HPDE6-E6E7 (cell line): Measurements from ENCODE around the gene SMAD3.

ENCODE experiments used
- DNase-seq: peaks from one replicate; pipeline ENCODE4 v3.0.0; 2011; ENCODE audit warnings: missing footprints; ENCODE audit errors: extremely low spot score

SMAD3 gene

DNA sequence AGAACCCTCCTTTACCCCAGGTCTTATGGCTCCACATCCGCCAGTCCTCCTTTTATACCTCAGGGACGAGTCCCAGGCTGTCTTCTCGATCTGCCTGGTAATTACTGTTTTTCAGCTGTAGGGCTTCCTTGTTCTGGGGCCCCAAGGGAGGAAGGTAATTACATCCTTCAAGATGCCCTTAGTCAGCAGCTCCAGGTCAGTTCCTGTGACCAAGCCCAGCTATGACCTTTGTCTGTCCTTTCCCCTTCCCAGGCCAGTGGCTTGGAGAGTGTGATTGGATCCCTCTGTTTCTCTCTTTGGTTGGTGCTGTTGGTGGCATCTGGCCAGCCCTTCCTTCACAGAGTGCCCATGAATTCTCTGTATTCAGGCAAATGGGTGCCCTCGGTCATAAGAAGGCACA is 96.5 kb downstream of the SMAD3 start:
- DNase-seq = no peak

- no peak for DNase-seq
Observed at GRCh38 chr15:67163180-67163579, 97.8 kb downstream of the SMAD3 start.

DNA sequence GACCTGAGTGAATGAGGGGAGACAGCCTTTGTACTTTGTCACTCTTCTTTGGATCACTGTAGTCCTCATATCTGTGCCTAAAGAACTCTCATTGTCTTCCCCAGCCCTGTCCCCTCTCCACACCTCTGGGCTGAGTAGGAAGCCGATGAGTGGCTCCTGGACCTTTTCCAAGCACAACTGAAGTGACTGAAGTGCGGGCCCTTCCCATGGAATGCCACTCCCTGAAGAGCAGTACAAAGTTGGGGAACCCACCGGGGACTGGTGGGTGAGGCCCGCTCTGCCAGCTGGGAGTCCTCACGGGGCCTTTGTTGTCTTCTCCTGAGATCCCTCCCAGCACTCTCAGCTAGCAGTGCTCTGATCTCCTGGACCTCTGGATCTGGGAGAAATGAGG is 99.0 kb downstream of the SMAD3 start:
- DNase-seq = no peak

GRCh38 chr15:67164811-67165253 is 99.4 kb downstream of the SMAD3 start:
- no peak for DNase-seq

GRCh38 chr15:67165254-67166253 is 100.2 kb downstream of the SMAD3 start:
- DNase-seq = no peak

- no peak for DNase-seq
Observed at GRCh38 chr15:67166280-67167009, 101.0 kb downstream of the SMAD3 start.

DNA sequence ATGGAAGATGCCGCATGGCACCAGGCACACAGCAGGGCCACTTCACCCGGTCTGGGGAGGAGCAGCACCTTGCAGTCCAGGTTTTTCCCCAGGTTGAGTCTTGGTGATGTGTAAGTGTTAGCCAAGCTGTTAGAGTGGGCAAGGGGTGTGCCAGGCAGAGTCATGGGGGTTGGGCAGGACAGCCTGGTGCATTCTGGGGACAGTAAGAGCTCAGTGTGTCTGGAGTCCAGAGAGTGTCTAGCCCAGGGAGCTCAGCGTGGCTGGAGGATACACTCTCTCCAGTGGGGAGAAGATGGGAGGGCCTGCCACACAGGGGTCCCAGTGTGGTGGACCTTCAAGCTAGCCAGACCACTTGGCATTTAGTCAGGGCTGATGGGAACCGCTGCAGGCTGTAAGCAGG is 101.7 kb downstream of the SMAD3 start:
- no peak for DNase-seq

GRCh38 chr15:67168694-67169093 is 103.3 kb downstream of the SMAD3 start:
- DNase-seq = no peak

GRCh38 chr15:67170143-67170925 is 104.9 kb downstream of the SMAD3 start:
- no peak for DNase-seq

DNA sequence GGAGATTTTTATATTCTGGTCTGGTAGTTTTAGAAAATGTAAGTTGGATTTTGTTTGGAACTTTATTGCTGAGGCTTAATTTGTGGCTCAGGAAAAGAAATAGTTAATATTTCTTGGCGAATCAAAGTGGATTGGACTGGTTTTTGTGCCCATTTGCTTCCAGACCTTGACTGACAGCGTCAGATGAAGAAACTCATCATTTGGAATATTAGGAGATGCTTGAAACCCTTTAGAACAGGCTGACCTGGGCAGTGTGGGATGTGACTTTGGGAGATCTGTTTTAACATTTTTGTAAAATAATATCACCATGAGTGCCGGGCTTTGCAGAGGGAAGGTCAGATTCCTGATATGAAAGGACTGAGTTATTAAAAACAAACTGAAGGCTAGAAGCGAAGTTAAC is 106.1 kb downstream of the SMAD3 start:
- DNase-seq = no peak

DNA sequence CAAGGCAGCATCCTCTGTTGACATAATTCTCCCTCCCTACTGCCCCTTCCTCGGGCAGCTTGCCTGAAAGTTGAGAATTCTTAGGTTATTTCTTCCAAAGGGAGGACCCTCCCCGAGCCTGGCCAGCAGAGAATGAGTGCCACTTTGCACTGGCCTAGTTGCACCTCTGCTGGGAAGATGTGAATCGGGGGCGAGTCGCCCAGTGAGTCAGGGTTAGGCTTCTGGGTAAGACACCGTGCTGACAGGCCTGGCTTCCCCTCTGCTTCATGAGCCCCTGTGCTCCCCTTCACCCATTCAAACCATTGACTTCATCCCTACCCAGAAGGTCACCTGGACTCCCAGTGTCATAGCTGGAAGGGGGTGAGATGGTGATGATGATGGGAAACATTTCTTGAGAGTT is 106.8 kb downstream of the SMAD3 start:
- no peak for DNase-seq

DNA sequence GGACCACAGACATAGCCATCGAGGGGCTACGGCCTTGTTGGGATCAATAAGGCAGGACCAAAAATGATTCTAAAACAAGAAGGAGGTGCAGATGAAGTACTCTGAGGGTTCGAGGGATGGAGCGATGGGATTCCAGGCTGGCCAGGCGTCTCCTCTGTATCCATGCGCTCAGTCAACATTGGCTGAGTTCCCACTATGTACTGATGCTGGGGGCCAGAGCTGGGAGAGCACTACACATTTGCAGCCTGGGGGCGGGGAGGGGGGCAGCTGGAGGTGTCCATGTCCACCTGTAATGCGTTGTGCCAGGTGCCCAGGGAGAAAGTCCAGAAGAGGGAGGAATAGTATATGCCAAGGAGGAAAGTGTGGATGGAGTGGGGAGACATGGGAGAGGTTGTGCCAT is 107.6 kb downstream of the SMAD3 start:
- no peak for DNase-seq

- DNase-seq = no peak
Observed at GRCh38 chr15:67173786-67174185, 108.4 kb downstream of the SMAD3 start.

DNA sequence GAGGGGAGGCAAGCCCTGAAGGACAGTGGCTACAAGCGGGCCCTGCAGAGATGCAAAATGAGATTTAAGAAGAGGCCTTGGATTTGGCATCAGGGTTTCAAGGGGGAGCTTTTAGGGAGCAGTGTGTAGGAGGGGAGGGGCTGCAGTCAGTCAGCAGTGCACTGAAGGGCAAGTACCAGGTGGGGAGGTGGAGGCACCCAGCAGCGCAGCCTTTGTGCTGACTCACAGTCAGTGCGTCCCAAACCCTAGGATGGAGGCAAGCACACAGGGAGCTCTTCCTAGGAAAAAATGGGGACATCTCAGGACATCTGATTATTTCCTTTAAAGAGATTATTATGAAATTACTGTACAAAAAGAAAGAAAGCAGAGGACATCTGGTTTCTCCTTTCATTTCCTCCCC is 109.0 kb downstream of the SMAD3 start:
- DNase-seq = no peak

- DNase-seq = peak; percentile 95
Observed at GRCh38 chr15:67174864-67175573, 109.6 kb downstream of the SMAD3 start.

DNA sequence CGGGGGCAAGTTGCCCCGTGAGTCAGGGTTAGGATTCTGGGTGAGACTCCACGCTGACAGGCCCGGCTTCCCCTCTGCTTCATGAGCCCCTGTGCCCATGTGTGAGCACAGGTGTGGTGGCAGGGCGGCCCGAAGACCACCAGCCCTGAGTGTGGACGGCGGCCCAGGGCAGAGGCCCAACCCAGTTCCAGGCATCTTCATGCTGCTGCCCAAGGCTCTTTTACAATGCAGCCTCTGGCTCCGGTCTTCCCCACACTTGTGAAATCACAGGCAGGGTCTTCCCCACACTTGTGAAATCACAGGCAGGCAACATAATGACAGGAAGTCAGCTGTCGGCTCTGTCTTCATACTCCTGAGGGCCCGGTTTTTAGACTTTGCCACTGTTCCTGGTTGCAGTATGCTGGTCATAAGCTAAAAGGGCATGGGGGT is 110.3 kb downstream of the SMAD3 start:
- DNase-seq = no peak

GRCh38 chr15:67176195-67176971 is 111.0 kb downstream of the SMAD3 start:
- no peak for DNase-seq

GRCh38 chr15:67177752-67178151 is 112.3 kb downstream of the SMAD3 start:
- DNase-seq = no peak

DNA sequence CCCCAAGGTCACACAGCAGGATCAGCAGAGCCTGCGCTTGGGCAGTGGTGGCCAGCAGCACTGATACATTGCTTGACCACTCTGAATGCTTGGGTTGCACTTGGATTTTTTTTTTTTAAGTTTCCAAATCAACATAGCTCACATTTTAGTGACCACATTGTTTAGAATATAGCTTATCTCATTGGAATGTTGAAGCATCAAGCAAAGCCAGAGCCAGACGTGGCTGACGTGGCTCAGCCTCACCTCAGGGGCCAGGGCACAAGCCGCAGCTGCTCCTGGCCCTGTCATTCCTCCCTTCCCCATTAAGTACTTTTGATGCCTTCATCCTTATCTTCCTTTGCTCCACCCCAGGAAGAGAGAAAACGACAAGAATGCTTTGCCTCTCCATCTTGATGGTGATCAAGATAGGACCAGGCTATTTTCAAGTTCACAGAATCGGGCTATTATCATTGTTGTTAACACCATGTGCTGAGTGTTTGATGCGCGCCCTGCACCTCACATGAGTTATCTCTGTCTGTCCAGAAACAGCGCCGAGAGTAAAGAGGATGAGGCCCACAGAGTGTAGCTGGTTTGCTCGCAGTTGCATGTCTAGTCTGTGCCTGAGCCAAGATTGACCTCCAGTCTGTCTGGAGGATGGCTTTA is 113.3 kb downstream of the SMAD3 start:
- peak; percentile 35 for DNase-seq

GRCh38 chr15:67179411-67179995 is 114.1 kb downstream of the SMAD3 start:
- DNase-seq = no peak
